AG10803 (cell line): Measurements from ENCODE around the gene AK4.

Experiments used
- DNase-seq: peaks from one replicate; pipeline ENCODE4 v3.0.0; 2010; ENCODE audit warnings: low read depth
- H3K4me3 ChIP-seq: 2 replicates; pipeline ENCODE4 v1.5.1; 2011; ENCODE audit warnings: mild to moderate bottlenecking, low read length, control low read depth
- CTCF ChIP-seq: conservative IDR thresholded peaks from 2 replicates; pipeline ENCODE4 v1.5.1; 2011; ENCODE audit warnings: mild to moderate bottlenecking, low read length, control low read depth, inconsistent platforms

AK4 gene

DNA sequence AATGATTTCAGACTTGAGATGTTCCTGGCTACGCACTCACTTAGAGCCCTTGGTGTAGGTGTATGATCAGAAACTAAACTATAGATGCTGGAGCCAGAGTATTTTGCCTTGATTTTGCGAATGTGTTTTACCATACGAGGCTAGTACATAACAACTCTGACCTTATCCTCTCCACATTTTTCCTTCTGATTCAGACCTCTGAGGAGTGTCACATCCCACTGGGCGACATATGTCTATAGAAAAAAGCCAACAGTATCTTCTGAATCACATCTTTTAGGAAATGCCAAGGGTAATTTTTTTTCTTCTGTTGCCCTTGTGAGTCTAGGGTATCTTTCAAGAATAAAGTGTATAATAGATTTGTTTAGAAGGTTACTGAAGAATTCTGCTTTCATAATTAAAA lies 49.6 kb downstream of the AK4 start:
- no peak for TF ChIP-seq CTCF
- DNase-seq: no peak
- no peak overlapping the region for H3K4me3 ChIP-seq

GRCh38 chr1:65198096-65198495 lies 50.1 kb downstream of the AK4 start:
- no peak for TF ChIP-seq CTCF
- peak; percentile 40 for DNase-seq
- no peak overlapping the region for H3K4me3 ChIP-seq

DNA sequence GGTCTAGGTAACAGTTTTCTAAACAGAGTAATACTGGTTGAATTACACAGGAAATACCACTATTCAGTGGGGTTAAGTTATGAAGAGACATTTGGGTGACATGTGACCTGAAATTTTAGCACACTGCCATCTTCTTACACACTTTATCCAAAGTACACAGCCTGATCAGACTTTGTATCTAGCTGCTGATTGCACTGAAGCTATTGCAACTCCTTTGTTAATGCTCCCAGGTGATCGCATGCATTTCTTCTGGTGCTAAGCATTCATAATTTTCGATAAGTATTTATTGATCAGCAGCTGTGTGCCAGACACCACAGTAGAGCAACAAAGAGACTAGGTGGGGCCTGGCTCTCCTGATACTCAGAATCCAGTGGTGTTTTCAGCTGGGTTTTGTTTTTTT lies 52.4 kb downstream of the AK4 start:
- TF ChIP-seq CTCF: no peak
- DNase-seq: no peak
- H3K4me3 ChIP-seq: no peak overlapping the region

GRCh38 chr1:65206836-65207235 lies 58.8 kb downstream of the AK4 start:
- H3K4me3 ChIP-seq: no peak overlapping the region
- no peak for DNase-seq
- TF ChIP-seq CTCF: no peak

- DNase-seq: peak; percentile 47
- peak overlapping the region; percentile 20; the same call in 1 of the 2 replicates for H3K4me3 ChIP-seq
- TF ChIP-seq CTCF: no peak
These were observed 59.3 kb downstream of the AK4 start for GRCh38 chr1:65207317-65207716.

- DNase-seq: no peak
- no peak overlapping the region for H3K4me3 ChIP-seq
- no peak for TF ChIP-seq CTCF
These were observed 60.6 kb downstream of the AK4 start for GRCh38 chr1:65208563-65208973.

GRCh38 chr1:65209005-65209885 lies 61.2 kb downstream of the AK4 start:
- H3K4me3 ChIP-seq: no peak overlapping the region
- DNase-seq: peak; percentile 44
- peak; percentile 72 for TF ChIP-seq CTCF
